Skin of body (tissue), 2 donors: ENCODE results near the gene NUDT16L1. TPM values are rescaled to one million over a fixed set of nuclear protein-coding genes. Genes with fewer than 3 reads are reported as not detected.
"Not testable (repeated sequence)": the region's sequence is repeated elsewhere in the genome, so short reads cannot be mapped to it uniquely, and the experiment has no call there.

Source experiments
- DNase-seq: peaks from one replicate; lab custom pipeline; 2025; lab: John Stamatoyannopoulos, UW
- total RNA-seq: library from RNA; depleted of rRNA; stranded (reverse); fragments of >200 nt; gene quantifications from one replicate; pipeline ENCODE4 v1.2.3, GENCODE V29; 2014

Gene NUDT16L1
- total RNA-seq, 1 donor from 2014 or later: 19.9 TPM

- no peak for DNase-seq
Observed at GRCh38 chr16:4713663-4714501, 20.5 kb downstream of the NUDT16L1 start.

- no peak for DNase-seq
Observed at GRCh38 chr16:4714996-4715395, 21.6 kb downstream of the NUDT16L1 start.

GRCh38 chr16:4718466-4718865 is 25.1 kb downstream of the NUDT16L1 start:
- DNase-seq: no peak

GRCh38 chr16:4723071-4723767 is 29.9 kb downstream of the NUDT16L1 start:
- no peak for DNase-seq

- no peak for DNase-seq
Observed at GRCh38 chr16:4724661-4725270, 31.4 kb downstream of the NUDT16L1 start.

- DNase-seq: no peak
Observed at GRCh38 chr16:4726616-4727015, 33.3 kb downstream of the NUDT16L1 start.

GRCh38 chr16:4728676-4729075 is 35.3 kb downstream of the NUDT16L1 start:
- DNase-seq: no peak

GRCh38 chr16:4729876-4730275 is 36.5 kb downstream of the NUDT16L1 start:
- no peak for DNase-seq

- DNase-seq: no peak
Observed at GRCh38 chr16:4733211-4733742, 39.9 kb downstream of the NUDT16L1 start.

- DNase-seq: no peak
Observed at GRCh38 chr16:4733747-4734062, 40.3 kb downstream of the NUDT16L1 start.

- DNase-seq: peak; percentile 95
Observed at GRCh38 chr16:4734063-4734729, 40.8 kb downstream of the NUDT16L1 start, which contains the start of the genes ANKS3 and DNAAF8. Gene ANKS3, minus strand, starts transcription at chr16:4734271. Its CDS starts 4,122 bp downstream, at chr16:4730149. Gene DNAAF8, plus strand, starts transcription at chr16:4734537. Its CDS starts 1,978 bp downstream, at chr16:4736515.

- DNase-seq: peak; percentile 75
Observed at GRCh38 chr16:4734730-4735535, 41.6 kb downstream of the NUDT16L1 start.

GRCh38 chr16:4736546-4736945 is 43.2 kb downstream of the NUDT16L1 start:
- DNase-seq: no peak

- no peak for DNase-seq
Observed at GRCh38 chr16:4737545-4737944, 44.2 kb downstream of the NUDT16L1 start.

GRCh38 chr16:4738370-4738769 is 45.0 kb downstream of the NUDT16L1 start:
- not testable (repeated sequence) for DNase-seq

- DNase-seq: no peak
Observed at GRCh38 chr16:4743226-4743878, 50.0 kb downstream of the NUDT16L1 start.

- DNase-seq: no peak
Observed at GRCh38 chr16:4744555-4745273, 51.4 kb downstream of the NUDT16L1 start.

- no peak for DNase-seq
Observed at GRCh38 chr16:4745274-4745569, 51.9 kb downstream of the NUDT16L1 start.
